ENCODE measurements around the gene ARFGEF3.

Gene ARFGEF3

GRCh38 chr6:138302554-138302953, 140.8 kb downstream of the ARFGEF3 start:
- in situ Hi-C loops (cut with MboI; ENCODE audit: low pct_unique_long_range_greater_than_20kb, low sequenced_read_pairs, unreplicated experiment): no loop called here
- no peak for TF ChIP-seq CTCF (IDR thresholded peaks at IDR 0.05; ENCODE audit: extremely low read depth, insufficient read depth, missing control alignments)
- DNase-seq (ENCODE audit: low spot score): no peak

- DNase-seq (ENCODE audit: low spot score): no peak
- TF ChIP-seq CTCF (IDR thresholded peaks at IDR 0.05; ENCODE audit: extremely low read depth, insufficient read depth, missing control alignments): no peak
- in situ Hi-C loops (cut with MboI; ENCODE audit: low pct_unique_long_range_greater_than_20kb, low sequenced_read_pairs, unreplicated experiment): no loop called here
These were observed 145.6 kb downstream of the ARFGEF3 start for GRCh38 chr6:138307352-138307751.

GRCh38 chr6:138307816-138308730, 146.3 kb downstream of the ARFGEF3 start:
- no peak for DNase-seq (ENCODE audit: low spot score)
- no peak for TF ChIP-seq CTCF (IDR thresholded peaks at IDR 0.05; ENCODE audit: extremely low read depth, insufficient read depth, missing control alignments)
- in situ Hi-C loops (cut with MboI; ENCODE audit: low pct_unique_long_range_greater_than_20kb, low sequenced_read_pairs, unreplicated experiment): no loop called here

- no peak for DNase-seq (ENCODE audit: low spot score)
- no peak for TF ChIP-seq CTCF (IDR thresholded peaks at IDR 0.05; ENCODE audit: extremely low read depth, insufficient read depth, missing control alignments)
- in situ Hi-C loops (cut with MboI; ENCODE audit: low pct_unique_long_range_greater_than_20kb, low sequenced_read_pairs, unreplicated experiment): no loop called here
These were observed 147.0 kb downstream of the ARFGEF3 start for GRCh38 chr6:138308731-138309110.

GRCh38 chr6:138309695-138310094, 148.0 kb downstream of the ARFGEF3 start:
- in situ Hi-C loops (cut with MboI; ENCODE audit: low pct_unique_long_range_greater_than_20kb, low sequenced_read_pairs, unreplicated experiment): no loop called here
- DNase-seq (ENCODE audit: low spot score): no peak
- TF ChIP-seq CTCF (IDR thresholded peaks at IDR 0.05; ENCODE audit: extremely low read depth, insufficient read depth, missing control alignments): no peak

- TF ChIP-seq CTCF (IDR thresholded peaks at IDR 0.05; ENCODE audit: extremely low read depth, insufficient read depth, missing control alignments): no peak
- DNase-seq (ENCODE audit: low spot score): no peak
- in situ Hi-C loops (cut with MboI; ENCODE audit: low pct_unique_long_range_greater_than_20kb, low sequenced_read_pairs, unreplicated experiment): no loop called here
These were observed 148.6 kb downstream of the ARFGEF3 start for GRCh38 chr6:138310294-138310693.

All from GM13977 (cell line).